GM23338 (cell line): Measurements from ENCODE around the gene FNIP2. TPM values are rescaled to one million over a fixed set of nuclear protein-coding genes. Genes with fewer than 3 reads are reported as not detected.

Source experiments
- ATAC-seq: fragments of 200-7000 bp; cut with Tn5 transposase; 3 replicates; pipeline ENCODE4 v1.9.1; 2020
- DNase-seq: peaks from one replicate; pipeline ENCODE4 v3.0.0-alpha.2; 2015; ENCODE audit warnings: low spot score
- H2AFZ ChIP-seq: fragments of 200-600 bp; sonication (generic); 2 replicates; pipeline ENCODE4 v1.8.0; 2016; ENCODE audit warnings: antibody characterized with exemption, mild to moderate bottlenecking, moderate library complexity
- H3F3A ChIP-seq: fragments of 200-600 bp; sonication (generic); replicated peaks from 2 replicates; pipeline ENCODE4 v1.8.0; 2017; ENCODE audit warnings: antibody characterized with exemption, mixed run types, low read depth
- H3K27ac ChIP-seq: fragments of 200-600 bp; sonication (generic); 2 replicates; pipeline ENCODE4 v1.6.1; 2016; ENCODE audit warnings: low read depth
- H3K27me3 ChIP-seq: fragments of 200-600 bp; sonication (generic); 2 replicates; pipeline ENCODE4 v1.8.0; 2016; ENCODE audit warnings: mild to moderate bottlenecking, mixed run types, moderate library complexity; ENCODE audit not compliant: insufficient read depth
- H3K36me3 ChIP-seq: fragments of 200-600 bp; sonication (generic); 2 replicates; pipeline ENCODE4 v1.8.0; 2016; ENCODE audit warnings: mild to moderate bottlenecking; ENCODE audit not compliant: insufficient read depth
- H3K4me1 ChIP-seq: fragments of 200-600 bp; sonication (generic); 2 replicates; pipeline ENCODE4 v1.8.0; 2016; ENCODE audit warnings: mild to moderate bottlenecking, moderate library complexity; ENCODE audit not compliant: insufficient read depth
- H3K4me2 ChIP-seq: fragments of 200-600 bp; sonication (generic); 2 replicates; pipeline ENCODE4 v1.7.1; 2017; ENCODE audit warnings: mixed run types
- H3K4me3 ChIP-seq: fragments of 200-600 bp; sonication (generic); 2 replicates; pipeline ENCODE4 v1.6.1; 2016; ENCODE audit warnings: mixed run types
- H3K79me2 ChIP-seq: fragments of 200-600 bp; sonication (generic); replicated peaks from 2 replicates; pipeline ENCODE4 v1.8.0; 2017; ENCODE audit warnings: mild to moderate bottlenecking; ENCODE audit not compliant: insufficient read depth
- H3K9me2 ChIP-seq: fragments of 200-600 bp; sonication (generic); 2 replicates; pipeline ENCODE4 v1.8.0; 2017; ENCODE audit not compliant: insufficient read depth
- H4K20me1 ChIP-seq: fragments of 200-600 bp; sonication (generic); replicated peaks from 2 replicates; pipeline ENCODE4 v1.8.0; 2017; ENCODE audit warnings: mild to moderate bottlenecking; ENCODE audit not compliant: insufficient read depth
- H3K27ac Mint-ChIP-seq: 2 replicates; pipeline ENCODE4 v1.8.0; 2020; ENCODE audit warnings: inconsistent platforms, mild to moderate bottlenecking, moderate library complexity, mixed read lengths
- H3K27me3 Mint-ChIP-seq: 3 replicates; pipeline ENCODE4 v1.8.0; 2022; ENCODE audit warnings: low read depth, mild to moderate bottlenecking, moderate library complexity, mixed read lengths, inconsistent platforms; ENCODE audit not compliant: insufficient read depth, poor library complexity
- H3K36me3 Mint-ChIP-seq: 3 replicates; pipeline ENCODE4 v1.8.0; 2021; ENCODE audit warnings: low read depth, mild to moderate bottlenecking, inconsistent platforms, moderate library complexity, mixed read lengths
- H3K4me1 Mint-ChIP-seq: 3 replicates; pipeline ENCODE4 v1.8.0; 2020; ENCODE audit warnings: mild to moderate bottlenecking, inconsistent platforms, mixed read lengths
- H3K4me3 Mint-ChIP-seq: 3 replicates; pipeline ENCODE4 v1.8.0; 2021; ENCODE audit warnings: moderate library complexity, mild to moderate bottlenecking, inconsistent platforms, mixed read lengths
- H3K9me3 Mint-ChIP-seq: 3 replicates; pipeline ENCODE4 v1.8.0; 2020; ENCODE audit warnings: moderate library complexity, mild to moderate bottlenecking, inconsistent platforms, mixed read lengths
- CREB1 ChIP-seq: fragments of 250-450 bp; sonication (Bioruptor Pico); IDR thresholded peaks from 2 replicates; pipeline ENCODE4 v1.5.0; 2020; ENCODE audit warnings: low read depth, mild to moderate bottlenecking, moderate library complexity
- CTCF ChIP-seq, 2 experiments: fragments of 200-600 bp in 1 of 2; sonication (generic) in 1 of 2; conservative IDR thresholded peaks; 2 replicates each; pipeline versions ENCODE4 v1.5.1 to v1.6.1; 2016 to 2017; ENCODE audit warnings: antibody characterized with exemption in 2 of 2, low read depth in 2 of 2, mild to moderate bottlenecking in 2 of 2, moderate library complexity in 1 of 2
- ETS1 ChIP-seq: IDR thresholded peaks from 2 replicates; pipeline ENCODE4 v1.6.1; 2016; ENCODE audit warnings: antibody characterized with exemption
- EZH2 ChIP-seq: fragments of 200-600 bp; sonication (generic); IDR thresholded peaks from one replicate; pipeline ENCODE4 v1.8.0; 2017; ENCODE audit warnings: antibody characterized with exemption, mild to moderate bottlenecking, low read depth; ENCODE audit not compliant: unreplicated experiment
- NANOG ChIP-seq: IDR thresholded peaks from 2 replicates; pipeline ENCODE4 v1.6.1; 2016; ENCODE audit warnings: antibody characterized with exemption, borderline replicate concordance
- POLR2AphosphoS5 ChIP-seq: IDR thresholded peaks from 2 replicates; pipeline ENCODE4 v1.6.1; 2016; ENCODE audit warnings: antibody characterized with exemption, low read depth
- STAT1 ChIP-seq: IDR thresholded peaks from one replicate; pipeline ENCODE4 v1.6.1; 2016; ENCODE audit warnings: antibody characterized with exemption; ENCODE audit not compliant: unreplicated experiment
- ZNF114 ChIP-seq: fragments of 250-450 bp; sonication (Bioruptor Pico); IDR thresholded peaks from 2 replicates; pipeline ENCODE4 v1.5.0; 2020; ENCODE audit warnings: mild to moderate bottlenecking, moderate library complexity
- ZNF331 ChIP-seq: fragments of 250-450 bp; sonication (Bioruptor Pico); IDR thresholded peaks from 2 replicates; pipeline ENCODE4 v1.5.0; 2020; ENCODE audit warnings: low read depth, mild to moderate bottlenecking, moderate library complexity
- ZNF462 ChIP-seq: fragments of 250-450 bp; sonication (Bioruptor Pico); IDR thresholded peaks from 2 replicates; pipeline ENCODE4 v1.5.0; 2020; ENCODE audit warnings: mild to moderate bottlenecking, moderate library complexity
- polyA plus RNA-seq: library from polyadenylated mRNA; unstranded; fragments of >200 nt; fragmentation: Nextera tagmentation; extraction: Ambion mirVana; gene quantifications from 2 replicates; pipeline ENCODE4 v1.2.1, GENCODE V29; 2016
- total RNA-seq: library from RNA; depleted of rRNA; stranded (reverse); fragments of >200 nt; shearing (Covaris generic); gene quantifications from 2 replicates; pipeline ENCODE4 v1.2.3, GENCODE V29; 2014

The FNIP2 gene
- total and polyA plus RNA-seq, 2 experiments from 2014 or later: 2.7 to 17.2 TPM

DNA sequence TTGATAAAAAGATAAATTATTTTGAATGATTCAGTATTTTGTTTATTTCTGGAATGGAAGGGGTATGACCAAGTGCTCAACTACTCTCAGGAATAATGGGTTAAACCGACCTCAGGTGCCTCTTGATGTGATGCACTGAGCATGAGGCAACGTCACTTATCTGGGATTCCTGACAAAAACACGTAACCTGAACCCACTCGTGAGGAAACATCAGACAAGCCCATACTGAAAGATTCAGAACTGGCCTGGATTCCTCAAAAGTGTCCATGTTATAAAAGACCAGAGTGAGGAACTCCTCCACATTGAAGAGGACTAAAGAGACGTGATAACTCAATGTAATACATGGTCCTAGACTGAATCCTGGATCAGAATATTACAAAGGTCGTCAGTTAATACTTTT lies 144.0 kb downstream of the FNIP2 start:
- Histone ChIP-seq H3K79me2 (no peaks in the 10 kb centered on the region), H3K27ac (no peak overlapping the region), H4K20me1 (no peaks in the 10 kb centered on the region), H3K9me2 (peaks cover 5% of the 10 kb centered on the region; the same call in 1 of the 2 replicates), H3K4me3 (no peak overlapping the region), H2AFZ (no peak overlapping the region), H3K36me3 (no peaks in the 10 kb centered on the region), H3K4me2 (no peak overlapping the region), H3F3A (no peaks in the 10 kb centered on the region), H3K27me3 (no peaks in the 10 kb centered on the region), H3K4me1 (no peaks in the 10 kb centered on the region)
- H3K27me3 Mint-ChIP-seq: peaks cover 6% of the 10 kb centered on the region
- DNase-seq (no peak), ATAC-seq (no peak)
- no peak overlapping the region for H3K4me3 Mint-ChIP-seq
- no peak overlapping the region for H3K27ac Mint-ChIP-seq
- H3K4me1 Mint-ChIP-seq: peaks cover 6% of the 10 kb centered on the region
- H3K9me3 Mint-ChIP-seq: no peaks in the 10 kb centered on the region
- TF ChIP-seq CTCF (conservative IDR thresholded peaks at IDR 0.05; ENCODE audit: low read depth in 2 of 2) (no peak), STAT1 (no peak), CREB1 (CRISPR knock-in tag) (no peak), ETS1 (no peak), EZH2 (no peak), POLR2AphosphoS5 (no peak)
- no peaks in the 10 kb centered on the region; the same call in 2 of the 3 replicates for H3K36me3 Mint-ChIP-seq

DNA sequence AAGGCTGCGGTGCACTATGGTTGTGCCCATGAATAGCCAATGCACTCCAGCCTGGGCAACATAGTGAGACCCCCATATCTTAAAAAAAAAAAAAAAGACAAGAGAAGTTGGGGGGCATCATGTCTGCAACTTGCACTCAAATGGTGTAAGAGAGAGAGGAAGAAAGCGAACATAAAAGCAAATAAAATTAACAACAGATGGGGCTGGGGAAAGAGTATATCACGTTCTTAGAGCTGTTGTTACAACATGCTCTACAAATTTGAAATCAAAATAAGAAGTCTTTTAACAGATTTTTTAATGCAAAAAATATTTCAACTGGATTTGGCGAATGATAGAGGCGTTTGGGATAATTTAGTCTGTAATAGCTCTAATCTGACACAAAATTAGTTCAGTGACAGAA lies 144.9 kb downstream of the FNIP2 start:
- Histone ChIP-seq H3K27me3 (no peaks in the 10 kb centered on the region), H3K4me2 (no peak overlapping the region), H3F3A (no peaks in the 10 kb centered on the region), H3K27ac (no peak overlapping the region), H3K9me2 (peaks cover 5% of the 10 kb centered on the region; the same call in 1 of the 2 replicates), H3K4me1 (no peaks in the 10 kb centered on the region), H3K4me3 (no peak overlapping the region), H2AFZ (no peak overlapping the region), H4K20me1 (no peaks in the 10 kb centered on the region), H3K36me3 (no peaks in the 10 kb centered on the region), H3K79me2 (no peaks in the 10 kb centered on the region)
- Mint-ChIP-seq H3K36me3 (no peaks in the 10 kb centered on the region; the same call in 2 of the 3 replicates), H3K4me3 (no peak overlapping the region), H3K9me3 (no peaks in the 10 kb centered on the region), H3K27ac (no peak overlapping the region), H3K4me1 (peaks cover 10% of the 10 kb centered on the region), H3K27me3 (peaks cover 6% of the 10 kb centered on the region)
- DNase-seq (no peak), ATAC-seq (no peak)
- TF ChIP-seq ZNF331 (CRISPR knock-in tag): no peak
- TF ChIP-seq ETS1: no peak
- TF ChIP-seq ZNF114: no peak
- no peak for TF ChIP-seq CREB1 (CRISPR knock-in tag)
- TF ChIP-seq NANOG: no peak
- no peak for TF ChIP-seq EZH2
- no peak for TF ChIP-seq STAT1
- TF ChIP-seq ZNF462 (CRISPR knock-in tag): no peak
- TF ChIP-seq POLR2AphosphoS5: no peak
